NT2/D1 (cell line): ENCODE measurements around the gene HINT3.

Source experiments
- SUZ12 ChIP-seq: IDR thresholded peaks from 2 replicates; pipeline ENCODE4 v1.6.1; 2011; ENCODE audit not compliant: insufficient read length, insufficient read depth; ENCODE audit errors: extremely low read depth
- YY1 ChIP-seq: IDR thresholded peaks from 2 replicates; pipeline ENCODE4 v1.6.1; 2011; ENCODE audit not compliant: insufficient read length, insufficient read depth
- ZNF274 ChIP-seq: IDR thresholded peaks from 2 replicates; pipeline ENCODE4 v1.6.1; 2011; ENCODE audit warnings: mild to moderate bottlenecking, low read depth, low read length

GRCh38 chr6:125951323-125951722, 5.2 kb upstream of the HINT3 start:
- TF ChIP-seq SUZ12 (no peak), ZNF274 (no peak), YY1 (no peak)
